NT2/D1 (cell line): ENCODE results near the gene MPST.
"Not testable (repeated sequence)": the region's sequence is repeated elsewhere in the genome, so short reads cannot be mapped to it uniquely, and the experiment has no call there.

Experiments used
- DNase-seq: peaks from one replicate; pipeline ENCODE4 v3.0.0-alpha.2; 2011; ENCODE audit warnings: low read depth, low spot score
- H3K27me3 ChIP-seq: 2 replicates; pipeline ENCODE4 v1.6.0; 2011; ENCODE audit warnings: mild to moderate bottlenecking; ENCODE audit not compliant: insufficient read length, insufficient read depth
- H3K36me3 ChIP-seq: 2 replicates; pipeline ENCODE4 v1.6.1; 2011; ENCODE audit warnings: mild to moderate bottlenecking, low read length, mixed read lengths; ENCODE audit not compliant: insufficient read depth, insufficient read length
- H3K4me1 ChIP-seq: 2 replicates; pipeline ENCODE4 v1.5.1; 2011; ENCODE audit not compliant: insufficient read depth, insufficient read length
- H3K4me3 ChIP-seq: 2 replicates; pipeline ENCODE4 v1.5.1; 2011; ENCODE audit warnings: low read depth; ENCODE audit not compliant: insufficient read length
- H3K9ac ChIP-seq: 2 replicates; pipeline ENCODE4 v1.6.0; 2011; ENCODE audit warnings: low read depth; ENCODE audit not compliant: insufficient read length
- H3K9me3 ChIP-seq: 2 replicates; pipeline ENCODE4 v1.5.1; 2011; ENCODE audit warnings: mild to moderate bottlenecking, low read length; ENCODE audit not compliant: insufficient read depth
- SUZ12 ChIP-seq: IDR thresholded peaks from 2 replicates; pipeline ENCODE4 v1.6.1; 2011; ENCODE audit not compliant: insufficient read length, insufficient read depth; ENCODE audit errors: extremely low read depth
- YY1 ChIP-seq: IDR thresholded peaks from 2 replicates; pipeline ENCODE4 v1.6.1; 2011; ENCODE audit not compliant: insufficient read length, insufficient read depth
- ZNF274 ChIP-seq: IDR thresholded peaks from 2 replicates; pipeline ENCODE4 v1.6.1; 2011; ENCODE audit warnings: mild to moderate bottlenecking, low read depth, low read length

MPST gene

GRCh38 chr22:37067428-37067827, 47.9 kb downstream of the MPST start:
- H3K27me3 ChIP-seq = peaks cover 63% of the 10 kb centered on the region

GRCh38 chr22:37068859-37069258, 49.3 kb downstream of the MPST start:
- Histone ChIP-seq H3K4me3 (peak overlapping the region; percentile 24), H3K9me3 (no peaks in the 10 kb centered on the region), H3K36me3 (no peaks in the 10 kb centered on the region), H3K27me3 (peaks cover 75% of the 10 kb centered on the region), H3K9ac (peak overlapping the region; percentile 77), H3K4me1 (peaks cover 3% of the 10 kb centered on the region)
- no peak for DNase-seq
- TF ChIP-seq YY1 (no peak), ZNF274 (no peak), SUZ12 (no peak)

More at GRCh38 chr22:37067428-37067827, 47.9 kb downstream of the MPST start:
- Histone ChIP-seq H3K4me1 (peaks cover 10% of the 10 kb centered on the region), H3K4me3 (no peak overlapping the region), H3K36me3 (no peaks in the 10 kb centered on the region), H3K9ac (no peak overlapping the region), H3K9me3 (no peaks in the 10 kb centered on the region)
- no peak for DNase-seq
- TF ChIP-seq ZNF274 = no peak
- no peak for TF ChIP-seq YY1
- TF ChIP-seq SUZ12 = no peak

GRCh38 chr22:37069319-37069718, 49.8 kb downstream of the MPST start:
- Histone ChIP-seq H3K9me3 (no peaks in the 10 kb centered on the region), H3K9ac (peak overlapping the region; percentile 77), H3K4me3 (no peak overlapping the region), H3K4me1 (peaks cover 3% of the 10 kb centered on the region), H3K27me3 (peaks cover 80% of the 10 kb centered on the region), H3K36me3 (no peaks in the 10 kb centered on the region)
- DNase-seq = no peak
- no peak for TF ChIP-seq SUZ12
- no peak for TF ChIP-seq ZNF274

- Histone ChIP-seq H3K9ac (peak overlapping the region; percentile 32), H3K4me1 (peaks cover 3% of the 10 kb centered on the region), H3K27me3 (peaks cover 84% of the 10 kb centered on the region), H3K4me3 (no peak overlapping the region), H3K9me3 (no peaks in the 10 kb centered on the region), H3K36me3 (no peaks in the 10 kb centered on the region)
- TF ChIP-seq YY1 (no peak), SUZ12 (no peak), ZNF274 (no peak)
- DNase-seq = no peak
Observed at GRCh38 chr22:37069719-37070118, 50.2 kb downstream of the MPST start.

GRCh38 chr22:37070334-37070733, 50.8 kb downstream of the MPST start:
- TF ChIP-seq YY1 (no peak), ZNF274 (no peak), SUZ12 (no peak)

GRCh38 chr22:37070744-37071143, 51.2 kb downstream of the MPST start:
- no peak for TF ChIP-seq YY1
- TF ChIP-seq ZNF274 = no peak
- TF ChIP-seq SUZ12 = no peak
- no peaks in the 10 kb centered on the region for H3K36me3 ChIP-seq
- H3K27me3 ChIP-seq = peaks cover 88% of the 10 kb centered on the region
- H3K9me3 ChIP-seq = no peaks in the 10 kb centered on the region
- H3K4me3 ChIP-seq = no peak overlapping the region
- no peak overlapping the region for H3K9ac ChIP-seq
- no peaks in the 10 kb centered on the region for H3K4me1 ChIP-seq
- DNase-seq = no peak

More at GRCh38 chr22:37070334-37070733, 50.8 kb downstream of the MPST start:
- no peaks in the 10 kb centered on the region for H3K4me1 ChIP-seq
- no peak overlapping the region for H3K4me3 ChIP-seq
- no peak overlapping the region for H3K9ac ChIP-seq
- peaks cover 89% of the 10 kb centered on the region for H3K27me3 ChIP-seq
- DNase-seq = no peak
- H3K9me3 ChIP-seq = no peaks in the 10 kb centered on the region
- no peaks in the 10 kb centered on the region for H3K36me3 ChIP-seq

GRCh38 chr22:37071850-37072592, 52.5 kb downstream of the MPST start:
- not testable (repeated sequence) for H3K9ac ChIP-seq, DNase-seq, H3K4me3 ChIP-seq, H3K9me3 ChIP-seq, H3K36me3 ChIP-seq, H3K4me1 ChIP-seq
- H3K27me3 ChIP-seq = peaks cover 87% of the 10 kb centered on the region

GRCh38 chr22:37072673-37073072, 53.1 kb downstream of the MPST start:
- no peaks in the 10 kb centered on the region for H3K36me3 ChIP-seq
- TF ChIP-seq SUZ12 (no peak), YY1 (no peak), ZNF274 (no peak)
- H3K27me3 ChIP-seq = peaks cover 88% of the 10 kb centered on the region
- DNase-seq = no peak
- no peaks in the 10 kb centered on the region for H3K9me3 ChIP-seq
- H3K9ac ChIP-seq = no peak overlapping the region
- H3K4me3 ChIP-seq = no peak overlapping the region
- no peaks in the 10 kb centered on the region for H3K4me1 ChIP-seq
